ENCODE results near the gene COL20A1.

COL20A1 gene

GRCh38 chr20:63306673-63307537 is 13.9 kb downstream of the COL20A1 start:
- H3K27ac ChIP-seq, result no peak overlapping the region
- TF ChIP-seq ZFX (IDR thresholded peaks at IDR 0.05; ENCODE audit: borderline replicate concordance), result no peak
- no peak for TF ChIP-seq CTCF (IDR thresholded peaks at IDR 0.05)

GRCh38 chr20:63307538-63308217 is 14.7 kb downstream of the COL20A1 start:
- TF ChIP-seq ZFX (IDR thresholded peaks at IDR 0.05; ENCODE audit: borderline replicate concordance) (no peak), CTCF (IDR thresholded peaks at IDR 0.05) (no peak)
- H3K27ac ChIP-seq, result no peak overlapping the region

- TF ChIP-seq ZFX (IDR thresholded peaks at IDR 0.05; ENCODE audit: borderline replicate concordance), result no peak
- no peak for TF ChIP-seq CTCF (IDR thresholded peaks at IDR 0.05)
- no peak overlapping the region for H3K27ac ChIP-seq
These were observed 15.4 kb downstream of the COL20A1 start for GRCh38 chr20:63308218-63308911.

GRCh38 chr20:63309261-63310071 is 16.5 kb downstream of the COL20A1 start:
- peak; percentile 90 for TF ChIP-seq CTCF (IDR thresholded peaks at IDR 0.05)
- no peak for TF ChIP-seq ZFX (IDR thresholded peaks at IDR 0.05; ENCODE audit: borderline replicate concordance)
- H3K27ac ChIP-seq, result no peak overlapping the region

- no peak overlapping the region for H3K27ac ChIP-seq
- TF ChIP-seq ZFX (IDR thresholded peaks at IDR 0.05; ENCODE audit: borderline replicate concordance), result no peak
- TF ChIP-seq CTCF (IDR thresholded peaks at IDR 0.05), result no peak
These were observed 17.4 kb downstream of the COL20A1 start for GRCh38 chr20:63310265-63310991.

- no peak overlapping the region for H3K27ac ChIP-seq
- TF ChIP-seq ZFX (IDR thresholded peaks at IDR 0.05; ENCODE audit: borderline replicate concordance), result no peak
- no peak for TF ChIP-seq CTCF (IDR thresholded peaks at IDR 0.05)
These were observed 18.3 kb downstream of the COL20A1 start for GRCh38 chr20:63311186-63311832.

Data from 22Rv1 (cell line).